HG03457 (cell line): ENCODE results near the gene KDM6A.
"Not testable (repeated sequence)": the region's sequence is repeated elsewhere in the genome, so short reads cannot be mapped to it uniquely, and the experiment has no call there.

ENCODE experiments used
- ATAC-seq: cut with Tn5 transposase; IDR thresholded peaks from one replicate; pipeline ENCODE4 v1.9.1; 2021; ENCODE audit warnings: moderate number of reproducible peaks; ENCODE audit not compliant: unreplicated experiment

KDM6A gene

DNA sequence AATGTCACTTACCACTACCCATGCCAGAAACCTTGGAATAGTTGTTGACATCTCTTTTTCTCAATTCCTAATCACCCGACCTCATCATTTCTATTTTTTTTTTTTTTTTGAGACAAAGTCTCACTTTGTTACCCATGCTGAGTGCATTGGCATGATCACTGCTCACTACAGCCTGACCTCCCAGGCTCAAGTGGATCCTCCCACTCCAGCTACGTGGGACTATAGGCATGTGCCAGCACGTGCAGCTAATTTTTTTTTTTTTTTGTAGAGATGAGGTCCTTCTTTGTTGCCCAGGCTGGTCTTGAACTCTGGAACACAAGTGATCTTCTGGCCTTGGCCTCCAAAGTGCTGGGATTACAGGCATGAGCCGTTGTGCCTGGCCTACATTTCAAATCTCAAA is 12.0 kb downstream of the KDM6A start:
- ATAC-seq = no peak

DNA sequence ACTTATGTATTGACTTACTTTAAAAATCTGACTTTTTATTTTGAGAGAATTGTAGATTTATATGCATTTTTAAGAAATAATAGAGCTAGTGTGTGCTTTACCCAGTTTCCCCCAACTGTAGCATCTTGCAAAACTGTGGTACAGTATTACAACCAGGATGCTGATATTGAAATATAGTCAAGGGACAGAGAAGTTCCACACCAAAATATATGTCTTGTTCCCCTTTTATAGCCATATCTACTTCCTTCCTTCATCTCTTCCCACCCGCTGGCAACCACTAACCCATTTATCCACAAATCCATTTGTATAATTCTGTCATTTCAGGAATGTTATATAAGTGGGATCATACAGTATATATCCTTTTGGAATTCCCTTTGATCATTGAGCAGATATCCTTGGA is 16.8 kb downstream of the KDM6A start:
- no peak for ATAC-seq

- no peak for ATAC-seq
Measured at GRCh38 chrX:44890247-44890646, 17.3 kb downstream of the KDM6A start.

- not testable (repeated sequence) for ATAC-seq
Measured at GRCh38 chrX:44890687-44891086, 17.7 kb downstream of the KDM6A start.

GRCh38 chrX:44891642-44892041 is 18.7 kb downstream of the KDM6A start:
- ATAC-seq = no peak

DNA sequence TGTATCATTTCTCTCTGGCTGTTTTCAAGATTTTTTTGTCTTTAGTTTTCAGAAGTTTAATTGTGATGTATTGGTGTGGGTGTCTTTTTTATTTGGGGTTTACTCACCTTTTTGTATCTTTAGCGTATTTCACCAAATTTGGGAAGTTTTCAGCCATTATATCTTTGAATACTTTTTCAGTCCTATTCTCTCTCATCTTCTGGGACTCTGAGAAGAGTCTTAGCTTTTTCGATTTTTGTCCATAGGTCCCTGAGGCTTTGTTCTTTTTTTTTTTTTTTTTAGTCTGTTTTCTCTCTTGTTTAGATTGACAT is 23.8 kb downstream of the KDM6A start:
- no peak for ATAC-seq

DNA sequence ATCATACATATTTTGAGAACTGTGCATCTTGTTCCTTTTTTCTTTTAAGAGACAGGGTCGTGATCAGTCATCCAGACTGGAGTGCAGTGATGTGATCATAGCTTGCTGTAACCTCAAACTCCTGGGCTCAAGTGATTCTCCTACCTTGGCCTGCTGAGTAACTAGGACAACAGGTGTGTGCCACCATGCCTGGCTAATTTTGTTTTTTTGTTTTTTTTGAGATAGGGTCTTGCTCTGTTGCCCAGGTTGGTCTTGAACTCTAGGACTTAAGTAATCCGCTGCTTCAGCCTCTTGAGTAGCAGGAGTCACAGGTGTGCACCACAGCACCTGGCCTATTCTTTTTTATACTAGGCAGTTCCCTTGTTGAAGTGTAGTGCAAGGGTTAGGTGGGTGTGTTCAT is 24.6 kb downstream of the KDM6A start:
- no peak for ATAC-seq

- ATAC-seq = no peak
Measured at GRCh38 chrX:44898411-44899221, 25.6 kb downstream of the KDM6A start.

DNA sequence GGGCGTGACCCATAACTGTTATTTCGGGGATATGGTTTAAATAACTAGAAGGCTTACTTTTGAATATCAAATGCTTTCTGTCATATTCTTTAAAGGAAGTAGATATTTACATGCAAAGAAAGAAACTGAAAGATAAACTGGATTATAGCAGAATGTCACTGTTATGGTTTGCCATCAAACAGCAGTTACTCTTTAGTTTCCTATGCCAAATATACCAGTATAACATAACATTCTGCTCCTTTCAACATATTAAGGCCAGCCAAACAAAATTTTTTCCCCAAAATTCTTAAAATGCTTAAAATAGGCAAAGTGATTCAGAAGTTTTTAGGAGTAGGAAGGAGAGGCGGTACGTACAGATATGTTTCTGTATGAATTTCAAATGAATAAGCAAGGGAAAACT is 27.0 kb downstream of the KDM6A start:
- no peak for ATAC-seq

DNA sequence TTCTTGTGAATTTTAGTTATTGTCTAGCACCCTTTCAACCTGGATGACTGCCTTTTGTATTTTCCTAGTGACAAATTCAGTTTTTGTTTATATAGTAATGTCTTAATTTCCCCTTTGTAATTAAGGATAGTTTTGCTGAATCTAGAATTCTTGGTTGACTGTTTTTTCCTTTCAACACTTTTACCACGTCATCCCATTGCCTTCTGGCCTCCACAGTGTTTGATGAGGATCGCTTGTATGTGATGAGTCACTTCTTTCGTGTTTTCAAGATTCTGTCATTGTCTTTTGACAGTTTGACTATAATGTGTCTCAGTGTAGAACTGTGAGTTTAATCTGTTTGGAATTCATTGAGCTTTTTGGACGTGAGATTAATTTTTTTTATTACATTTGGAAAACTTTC is 30.1 kb downstream of the KDM6A start:
- ATAC-seq = no peak

DNA sequence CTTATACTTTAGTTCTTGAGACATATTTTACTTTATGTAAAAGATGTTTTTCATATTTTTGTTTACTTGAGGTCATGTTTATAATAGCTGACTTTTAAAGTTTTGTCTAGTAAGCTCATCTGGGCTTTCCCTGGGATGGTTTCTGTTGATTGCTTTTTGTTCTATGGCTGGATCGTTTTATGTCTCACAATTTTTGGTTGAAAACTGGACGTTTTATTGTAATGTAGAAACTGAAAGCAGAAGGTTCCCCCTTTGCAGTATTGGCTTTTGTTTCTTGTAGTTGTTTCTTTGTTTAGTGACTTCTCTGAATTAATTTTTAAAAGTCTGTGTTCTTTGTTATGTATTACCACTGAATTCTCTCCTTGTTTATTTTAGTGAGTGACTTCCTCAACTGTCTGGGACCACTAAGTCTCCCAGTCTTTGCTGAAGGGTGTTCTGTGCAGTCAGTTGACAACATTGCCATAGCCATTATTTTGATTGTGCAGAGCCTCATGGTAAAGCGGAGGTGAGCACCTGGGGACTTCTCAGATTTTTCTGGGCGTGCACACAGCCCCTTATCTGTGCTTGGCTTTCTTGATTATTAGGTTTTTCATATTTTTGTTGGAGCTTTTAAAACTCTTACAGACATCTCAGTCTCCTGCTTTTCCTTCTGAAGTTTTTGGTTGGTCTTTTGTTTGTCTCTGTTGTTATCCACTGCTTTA is 31.0 kb downstream of the KDM6A start:
- ATAC-seq = no peak

DNA sequence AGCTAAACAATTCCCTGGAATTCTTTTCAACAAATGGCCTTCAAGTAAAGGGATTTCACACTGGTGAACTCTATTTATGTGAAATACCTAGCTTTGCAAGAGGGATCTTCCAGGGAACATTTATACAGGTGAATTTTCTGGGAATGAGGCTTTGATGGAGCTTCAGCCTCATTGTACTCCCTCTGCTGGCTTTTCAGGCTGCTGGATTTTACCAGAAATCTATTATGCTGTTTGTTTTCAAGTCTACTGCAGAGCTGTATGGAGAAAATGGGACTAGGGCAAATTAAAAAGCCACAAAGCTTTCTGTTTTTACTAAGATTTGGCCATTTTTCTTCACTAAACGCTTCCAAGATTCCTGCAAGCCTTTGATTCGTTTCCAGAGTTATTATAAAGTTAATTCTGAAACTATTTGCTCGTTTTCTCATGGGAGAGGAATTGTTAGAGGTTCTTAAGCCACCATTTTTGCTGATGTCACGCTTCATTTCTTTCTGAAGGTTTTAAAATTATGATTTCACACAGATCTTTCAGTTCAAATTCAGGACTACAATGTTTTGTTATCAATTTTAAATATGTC is 31.6 kb downstream of the KDM6A start:
- ATAC-seq = no peak

DNA sequence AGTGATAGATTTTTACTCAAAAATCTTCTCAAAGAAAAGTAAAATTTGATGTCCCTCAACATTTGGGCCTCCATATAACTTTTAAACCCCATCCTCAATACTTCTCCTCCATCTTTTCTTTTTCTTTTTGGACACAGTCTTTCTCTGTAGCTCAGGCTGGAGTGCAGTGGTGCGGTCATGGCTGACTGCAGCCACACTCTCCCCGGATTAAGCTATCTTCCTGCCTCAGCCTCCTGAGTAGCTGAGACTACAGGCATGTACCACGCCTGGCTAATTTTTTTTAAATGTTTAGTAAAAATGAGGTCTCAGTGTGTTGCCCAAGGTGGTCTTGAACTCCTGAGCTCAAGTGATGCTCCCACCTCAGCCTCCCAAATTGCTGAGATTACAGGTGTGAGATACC is 33.1 kb downstream of the KDM6A start:
- no peak for ATAC-seq

- no peak for ATAC-seq
Measured at GRCh38 chrX:44906542-44906941, 33.6 kb downstream of the KDM6A start.

- no peak for ATAC-seq
Measured at GRCh38 chrX:44908153-44908552, 35.2 kb downstream of the KDM6A start.

GRCh38 chrX:44908827-44909226 is 35.8 kb downstream of the KDM6A start:
- ATAC-seq = no peak

- not testable (repeated sequence) for ATAC-seq
Measured at GRCh38 chrX:44910508-44910907, 37.5 kb downstream of the KDM6A start.

GRCh38 chrX:44911074-44911600 is 38.1 kb downstream of the KDM6A start:
- not testable (repeated sequence) for ATAC-seq

GRCh38 chrX:44913656-44914531 is 40.9 kb downstream of the KDM6A start:
- no peak for ATAC-seq

DNA sequence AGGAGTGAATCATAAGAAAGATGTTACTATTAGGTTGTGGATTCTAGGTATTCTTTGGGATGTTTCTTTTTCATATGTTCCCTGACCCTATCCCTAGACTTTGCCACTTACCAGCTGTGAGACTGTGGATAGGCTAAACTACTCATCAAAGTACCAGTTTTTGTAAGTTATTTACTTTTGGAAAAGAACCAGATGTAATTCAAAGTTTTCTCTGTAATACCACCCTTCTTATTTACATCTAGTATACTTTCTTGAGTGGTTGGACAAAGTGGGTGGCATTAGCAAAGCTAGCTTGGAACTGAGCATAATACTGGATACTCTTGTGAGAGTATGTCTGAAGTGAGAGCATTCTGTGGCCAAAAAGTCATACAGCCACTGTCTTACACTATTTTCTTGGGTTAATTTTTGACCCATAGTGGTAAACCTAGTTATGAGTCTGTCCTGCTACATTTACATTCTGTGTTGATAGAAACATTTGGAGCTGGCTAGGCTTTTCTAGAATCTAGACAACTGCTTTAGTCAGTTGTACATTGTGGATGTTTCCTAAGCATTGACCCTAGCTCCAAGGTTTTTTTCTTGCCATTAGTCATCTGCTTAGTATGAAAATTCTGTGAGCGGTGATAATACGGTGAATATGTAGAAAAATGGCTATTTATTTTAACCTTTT is 41.7 kb downstream of the KDM6A start:
- peak; percentile 77 for ATAC-seq
